Gastroesophageal sphincter (tissue), 4 donors: ENCODE results near the gene KRT2. TPM values are rescaled to one million over a fixed set of nuclear protein-coding genes. Genes with fewer than 3 reads are reported as not detected.

Source experiments
- ATAC-seq: fragments of 150-250 bp; one replicate; pipeline ENCODE4 v1.9.1; 2016; ENCODE audit warnings: mild to moderate bottlenecking, moderate library complexity
- H3K27ac ChIP-seq, 4 donors: fragments of 200-600 bp; sonication (generic) in 3 of 4; 1 replicate in 3 of 4; 2 replicates in 1 of 4; pipeline ENCODE4 v1.5.1; 2016 to 2019
- H3K27me3 ChIP-seq: fragments of 200-600 bp; sonication (generic); one replicate; pipeline ENCODE4 v1.5.1; 2019
- H3K36me3 ChIP-seq, 2 donors: fragments of 200-600 bp; sonication (generic); one replicate each; pipeline ENCODE4 v1.5.1; 2019; ENCODE audit warnings: control low read depth in 1 of 2
- H3K4me1 ChIP-seq, 3 donors: fragments of 200-600 bp; sonication (generic); 1 replicate in 2 of 3; 2 replicates in 1 of 3; pipeline ENCODE4 v1.5.1; 2016 to 2019; ENCODE audit warnings: control low read depth in 2 of 3
- H3K4me3 ChIP-seq, 2 donors: fragments of 200-600 bp; sonication (generic); one replicate each; pipeline ENCODE4 v1.5.1; 2019; ENCODE audit warnings: mild to moderate bottlenecking in 1 of 2, moderate library complexity in 1 of 2
- H3K9me3 ChIP-seq, 3 donors: fragments of 200-600 bp; sonication (generic); one replicate each; pipeline ENCODE4 v1.5.1; 2017 to 2019; ENCODE audit warnings: control low read depth in 2 of 3
- EP300 ChIP-seq: sonication (generic); formaldehyde crosslinking; IDR thresholded peaks from one replicate; pipeline ENCODE4 v1.6.1; 2017; ENCODE audit warnings: antibody characterized with exemption, mild to moderate bottlenecking
- POLR2A ChIP-seq, 2 donors: fragments of 450-650 bp; IDR thresholded peaks; one replicate each; pipeline ENCODE4 v1.6.1; 2017; ENCODE audit warnings: antibody characterized with exemption in 2 of 2, mild to moderate bottlenecking in 2 of 2, moderate library complexity in 1 of 2
- POLR2AphosphoS5 ChIP-seq: sonication (generic); formaldehyde crosslinking; IDR thresholded peaks from one replicate; pipeline ENCODE4 v1.6.1; 2017; ENCODE audit warnings: antibody characterized with exemption
- WGBS, 2 donors: methylation state at CpG; one replicate each; pipeline ENCODE4 v1.1.5; 2018; ENCODE audit warnings: low coverage in 1 of 2; 5-methylcytosine and 5-hydroxymethylcytosine counted together
- total RNA-seq, 4 donors: library from RNA; depleted of rRNA; stranded (reverse); fragments of >200 nt; gene quantifications; one replicate each; pipeline ENCODE4 v1.1.0, GENCODE V29; 2016
- TF ChIP-seq, protein P1 (sequence below), 4 experiments: fragments of 200-600 bp in 2 of 4; fragments of 450-650 bp in 2 of 4; sonication (generic) in 1 of 4; IDR thresholded peaks; one replicate each; pipeline ENCODE4 v1.5.1; 2017 to 2019; ENCODE audit warnings: antibody characterized with exemption in 4 of 4, mild to moderate bottlenecking in 2 of 4, moderate library complexity in 2 of 4

Gene KRT2
- total RNA-seq, 4 donors from 2014 or later = not detected

GRCh38 chr12:52697058-52697582 lies 45.1 kb upstream of the KRT2 start:
- H3K27ac ChIP-seq = no peak overlapping the region
- no peaks in the 10 kb centered on the region for H3K4me1 ChIP-seq
- no peak for ATAC-seq
- TF ChIP-seq POLR2AphosphoS5 (no peak), EP300 (no peak), POLR2A (IDR thresholded peaks at IDR 0.05) (no peak)
- TF ChIP-seq, protein P1, sequence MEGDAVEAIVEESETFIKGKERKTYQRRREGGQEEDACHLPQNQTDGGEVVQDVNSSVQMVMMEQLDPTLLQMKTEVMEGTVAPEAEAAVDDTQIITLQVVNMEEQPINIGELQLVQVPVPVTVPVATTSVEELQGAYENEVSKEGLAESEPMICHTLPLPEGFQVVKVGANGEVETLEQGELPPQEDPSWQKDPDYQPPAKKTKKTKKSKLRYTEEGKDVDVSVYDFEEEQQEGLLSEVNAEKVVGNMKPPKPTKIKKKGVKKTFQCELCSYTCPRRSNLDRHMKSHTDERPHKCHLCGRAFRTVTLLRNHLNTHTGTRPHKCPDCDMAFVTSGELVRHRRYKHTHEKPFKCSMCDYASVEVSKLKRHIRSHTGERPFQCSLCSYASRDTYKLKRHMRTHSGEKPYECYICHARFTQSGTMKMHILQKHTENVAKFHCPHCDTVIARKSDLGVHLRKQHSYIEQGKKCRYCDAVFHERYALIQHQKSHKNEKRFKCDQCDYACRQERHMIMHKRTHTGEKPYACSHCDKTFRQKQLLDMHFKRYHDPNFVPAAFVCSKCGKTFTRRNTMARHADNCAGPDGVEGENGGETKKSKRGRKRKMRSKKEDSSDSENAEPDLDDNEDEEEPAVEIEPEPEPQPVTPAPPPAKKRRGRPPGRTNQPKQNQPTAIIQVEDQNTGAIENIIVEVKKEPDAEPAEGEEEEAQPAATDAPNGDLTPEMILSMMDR (IDR thresholded peaks at IDR 0.05) = no peak
- no peaks in the 10 kb centered on the region for H3K36me3 ChIP-seq
- no peak overlapping the region for H3K4me3 ChIP-seq
- WGBS, 2 donors = 0 to 67% methylated on average over 1 to 2 of the region's 2 CpGs
- no peaks in the 10 kb centered on the region for H3K9me3 ChIP-seq
- peaks cover 52% of the 10 kb centered on the region for H3K27me3 ChIP-seq

- no peak overlapping the region for H3K27ac ChIP-seq
- H3K4me1 ChIP-seq = peaks cover 0 to 3% (median 0%) of the 10 kb centered on the region in 3 donors
- peaks cover 52% of the 10 kb centered on the region for H3K27me3 ChIP-seq
- H3K9me3 ChIP-seq = no peaks in the 10 kb centered on the region
- H3K36me3 ChIP-seq = no peaks in the 10 kb centered on the region
- WGBS, 2 donors = 45 to 80% methylated on average over 1 to 3 of the region's 3 CpGs
- no peak for ATAC-seq
- H3K4me3 ChIP-seq = no peak overlapping the region
- no peak for TF ChIP-seq POLR2AphosphoS5
- TF ChIP-seq, protein P1 (IDR thresholded peaks at IDR 0.05) = no peak
These were observed 44.6 kb upstream of the KRT2 start for GRCh38 chr12:52696588-52696987.

DNA sequence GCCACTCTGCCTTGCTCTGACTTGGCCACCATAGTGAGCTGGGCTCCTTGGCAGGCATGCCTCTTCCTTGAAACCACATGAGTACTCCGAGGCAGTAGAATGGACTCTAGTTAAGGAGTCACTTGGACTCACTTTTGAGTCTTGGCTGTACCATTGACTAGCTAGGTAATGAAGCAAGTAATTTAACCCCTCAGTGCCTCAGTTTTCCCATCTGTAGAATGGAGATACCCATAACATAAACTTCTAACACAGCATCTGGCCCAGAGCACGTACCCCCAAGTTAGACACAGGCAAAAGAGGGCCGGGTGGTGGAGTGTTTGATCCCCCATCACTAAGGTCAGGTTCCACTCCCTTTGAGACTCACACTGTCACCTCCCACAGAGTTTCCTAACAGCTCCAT lies 43.0 kb upstream of the KRT2 start:
- H3K27ac ChIP-seq = no peak overlapping the region
- no peak for TF ChIP-seq POLR2AphosphoS5
- no peak for TF ChIP-seq POLR2A (IDR thresholded peaks at IDR 0.05)
- TF ChIP-seq, protein P1 (IDR thresholded peaks at IDR 0.05) = no peak
- no peak for TF ChIP-seq EP300
- no peak overlapping the region for H3K4me3 ChIP-seq
- peaks cover 0 to 19% (median 9%) of the 10 kb centered on the region in 3 donors for H3K4me1 ChIP-seq
- ATAC-seq = no peak
- H3K27me3 ChIP-seq = peaks cover 51% of the 10 kb centered on the region
- no peaks in the 10 kb centered on the region for H3K36me3 ChIP-seq
- H3K9me3 ChIP-seq = no peaks in the 10 kb centered on the region
- 78 to 89% methylated on average over 2 to 3 of the region's 3 CpGs for WGBS, 2 donors

DNA sequence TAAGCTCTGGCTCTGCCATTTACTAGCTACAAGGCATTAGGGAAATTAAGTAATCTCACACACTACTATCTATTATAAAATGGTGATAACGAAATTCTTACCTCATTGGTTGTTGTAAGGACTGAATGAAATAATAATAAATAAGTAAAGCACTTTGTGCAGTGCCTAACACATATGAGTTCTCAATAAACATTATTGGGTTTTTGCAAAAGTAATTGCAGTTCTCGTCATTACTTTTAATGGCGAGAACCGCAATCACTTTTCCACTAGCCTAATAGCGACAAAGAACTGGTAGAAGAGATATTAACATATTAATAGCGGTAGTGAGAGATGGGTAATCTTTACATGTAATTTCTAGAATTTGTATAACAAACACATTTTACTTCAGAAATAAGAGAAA lies 42.1 kb upstream of the KRT2 start:
- H3K27me3 ChIP-seq = peaks cover 57% of the 10 kb centered on the region
- TF ChIP-seq, protein P1 (IDR thresholded peaks at IDR 0.05) = no peak
- TF ChIP-seq EP300 (no peak), POLR2AphosphoS5 (no peak), POLR2A (IDR thresholded peaks at IDR 0.05) (no peak)
- no peak overlapping the region for H3K27ac ChIP-seq
- WGBS, 2 donors = 88 to 94% methylated on average over 6 of the region's 6 CpGs
- H3K4me1 ChIP-seq = peaks cover 0 to 19% (median 9%) of the 10 kb centered on the region in 3 donors
- H3K36me3 ChIP-seq = no peaks in the 10 kb centered on the region
- no peak for ATAC-seq
- H3K9me3 ChIP-seq = no peaks in the 10 kb centered on the region
- H3K4me3 ChIP-seq = no peak overlapping the region

- Histone ChIP-seq H3K4me3 (no peak overlapping the region), H3K27me3 (peaks cover 59% of the 10 kb centered on the region), H3K4me1 (peaks cover 0 to 19% (median 9%) of the 10 kb centered on the region in 3 donors), H3K9me3 (no peaks in the 10 kb centered on the region), H3K27ac (no peak overlapping the region), H3K36me3 (no peaks in the 10 kb centered on the region)
- no peak for ATAC-seq
- 58 to 60% methylated on average over 1 to 5 of the region's 5 CpGs for WGBS, 2 donors
- no peak for TF ChIP-seq POLR2AphosphoS5
- TF ChIP-seq, protein P1 (IDR thresholded peaks at IDR 0.05) = no peak
- no peak for TF ChIP-seq EP300
- no peak for TF ChIP-seq POLR2A (IDR thresholded peaks at IDR 0.05)
These were observed 41.2 kb upstream of the KRT2 start for GRCh38 chr12:52693261-52693660.
